ENCODE measurements around the gene ANGPTL8. TPM values are rescaled to one million over a fixed set of nuclear protein-coding genes. Genes with fewer than 3 reads are reported as not detected.
A peak's percentile ranks its signal among the peaks of the same experiment; 100 is the strongest.

ANGPTL8 gene
- total RNA-seq, 5 donors from 2014 or later (not counting 1 experiment from before 2014, with no cell fraction given): not detected

GRCh38 chr19:11269408-11269807, 30.0 kb downstream of the ANGPTL8 start:
- Mint-ChIP-seq H3K4me3 (no peak overlapping the region), H3K4me1 (peaks cover 0 to 4% (median 3%) of the 10 kb centered on the region in 3 donors), H3K36me3 (no peaks in the 10 kb centered on the region), H3K27ac (no peak overlapping the region), H3K9me3 (no peaks in the 10 kb centered on the region), H3K27me3 (peaks cover 50 to 70% of the 10 kb centered on the region in 2 donors)
- Histone ChIP-seq H3K9me3 (no peaks in the 10 kb centered on the region), H3K27ac (ENCODE audit: low read length) (no peak overlapping the region), H3K4me3 (ENCODE audit: control insufficient read depth in 1 of 2, extremely low read depth in 1 of 2, low read length in 1 of 2) (no peak overlapping the region), H3K4me1 (ENCODE audit: control insufficient read depth in 1 of 2, extremely low read depth in 1 of 2, insufficient read depth in 2 of 2, low read length in 2 of 2) (peaks cover 0 to 4% of the 10 kb centered on the region in 2 experiments), H3K27me3 (replicated peaks in 1 of 2; ENCODE audit: control insufficient read depth in 2 of 2, extremely low read depth in 1 of 2, insufficient read depth in 2 of 2, low read length in 1 of 2) (peaks cover 2 to 83% of the 10 kb centered on the region in 2 experiments), H3K36me3 (ENCODE audit: control insufficient read depth in 2 of 2, extremely low read depth in 1 of 2, insufficient read depth in 1 of 2, low read length in 1 of 2) (no peaks in the 10 kb centered on the region)
- DNase-seq (no peak), ATAC-seq (replicated peaks in 1 of 4) (no peak)
- ChIA-PET CTCF (no interaction called here), POLR2A (no interaction called here)
- WGBS (ENCODE audit: insufficient coverage): no CpG with 5 or more reads among the region's 7 CpGs

GRCh38 chr19:11273296-11273695, 33.9 kb downstream of the ANGPTL8 start:
- Histone ChIP-seq H3K4me1 (ENCODE audit: control insufficient read depth in 1 of 2, extremely low read depth in 1 of 2, insufficient read depth in 2 of 2, low read length in 2 of 2) (peaks cover 0 to 4% of the 10 kb centered on the region in 2 experiments), H3K36me3 (ENCODE audit: control insufficient read depth in 2 of 2, extremely low read depth in 1 of 2, insufficient read depth in 1 of 2, low read length in 1 of 2) (no peaks in the 10 kb centered on the region), H3K27me3 (replicated peaks in 1 of 2; ENCODE audit: control insufficient read depth in 2 of 2, extremely low read depth in 1 of 2, insufficient read depth in 2 of 2, low read length in 1 of 2) (peaks cover 4 to 71% of the 10 kb centered on the region in 2 experiments), H3K9me3 (no peaks in the 10 kb centered on the region), H3K27ac (ENCODE audit: low read length) (no peak overlapping the region), H3K4me3 (ENCODE audit: control insufficient read depth in 1 of 2, extremely low read depth in 1 of 2, low read length in 1 of 2) (no peak overlapping the region)
- WGBS (ENCODE audit: insufficient coverage): 71% methylated on average over 2 of the region's 2 CpGs
- H3K4me3 Mint-ChIP-seq: no peak overlapping the region
- ChIA-PET POLR2A (no interaction called here), CTCF (no interaction called here)
- H3K9me3 Mint-ChIP-seq: no peaks in the 10 kb centered on the region
- H3K27me3 Mint-ChIP-seq: peaks cover 30 to 50% of the 10 kb centered on the region in 2 donors
- H3K36me3 Mint-ChIP-seq: no peaks in the 10 kb centered on the region
- no peak for DNase-seq
- no peak for ATAC-seq (replicated peaks in 1 of 4)
- H3K27ac Mint-ChIP-seq: no peak overlapping the region
- H3K4me1 Mint-ChIP-seq: peaks cover 0 to 3% (median 3%) of the 10 kb centered on the region in 3 donors

GRCh38 chr19:11273989-11274388, 34.6 kb downstream of the ANGPTL8 start:
- ChIA-PET POLR2A (no interaction called here), CTCF (no interaction called here)
- 100% methylated on average over 1 of the region's 5 CpGs for WGBS (ENCODE audit: insufficient coverage)
- Histone ChIP-seq H3K36me3 (ENCODE audit: control insufficient read depth in 2 of 2, extremely low read depth in 1 of 2, insufficient read depth in 1 of 2, low read length in 1 of 2) (no peaks in the 10 kb centered on the region), H3K4me3 (ENCODE audit: control insufficient read depth in 1 of 2, extremely low read depth in 1 of 2, low read length in 1 of 2) (no peak overlapping the region), H3K4me1 (ENCODE audit: control insufficient read depth in 1 of 2, extremely low read depth in 1 of 2, insufficient read depth in 2 of 2, low read length in 2 of 2) (peaks cover 0 to 4% of the 10 kb centered on the region in 2 experiments), H3K27me3 (replicated peaks in 1 of 2; ENCODE audit: control insufficient read depth in 2 of 2, extremely low read depth in 1 of 2, insufficient read depth in 2 of 2, low read length in 1 of 2) (peaks cover 2 to 71% of the 10 kb centered on the region in 2 experiments), H3K9me3 (no peaks in the 10 kb centered on the region), H3K27ac (ENCODE audit: low read length) (no peak overlapping the region)
- DNase-seq (no peak), ATAC-seq (replicated peaks in 1 of 4) (no peak)
- H3K27me3 Mint-ChIP-seq: peaks cover 23 to 46% of the 10 kb centered on the region in 2 donors
- H3K27ac Mint-ChIP-seq: no peak overlapping the region
- no peaks in the 10 kb centered on the region for H3K36me3 Mint-ChIP-seq
- no peak overlapping the region for H3K4me3 Mint-ChIP-seq
- no peaks in the 10 kb centered on the region for H3K9me3 Mint-ChIP-seq
- H3K4me1 Mint-ChIP-seq: peaks cover 0 to 5% (median under 1%) of the 10 kb centered on the region in 3 donors

GRCh38 chr19:11274533-11275086, 35.2 kb downstream of the ANGPTL8 start:
- Mint-ChIP-seq H3K4me1 (peaks cover 4 to 10% (median 6%) of the 10 kb centered on the region in 3 donors), H3K27me3 (peaks cover 18 to 45% of the 10 kb centered on the region in 2 donors), H3K9me3 (peaks cover 0 to under 1% (median 0%) of the 10 kb centered on the region in 3 donors), H3K27ac (no peak overlapping the region), H3K36me3 (no peaks in the 10 kb centered on the region), H3K4me3 (no peak overlapping the region)
- Histone ChIP-seq H3K36me3 (ENCODE audit: control insufficient read depth in 2 of 2, extremely low read depth in 1 of 2, insufficient read depth in 1 of 2, low read length in 1 of 2) (no peaks in the 10 kb centered on the region), H3K4me1 (ENCODE audit: control insufficient read depth in 1 of 2, extremely low read depth in 1 of 2, insufficient read depth in 2 of 2, low read length in 2 of 2) (peaks cover 3 to 10% of the 10 kb centered on the region in 2 experiments), H3K27me3 (replicated peaks in 1 of 2; ENCODE audit: control insufficient read depth in 2 of 2, extremely low read depth in 1 of 2, insufficient read depth in 2 of 2, low read length in 1 of 2) (peaks cover 2 to 68% of the 10 kb centered on the region in 2 experiments), H3K9me3 (no peaks in the 10 kb centered on the region), H3K27ac (ENCODE audit: low read length) (no peak overlapping the region), H3K4me3 (ENCODE audit: control insufficient read depth in 1 of 2, extremely low read depth in 1 of 2, low read length in 1 of 2) (no peak overlapping the region)
- ATAC-seq (replicated peaks in 1 of 4) (no peak), DNase-seq (no peak)
- CTCF ChIA-PET: no interaction called here
- POLR2A ChIA-PET: no interaction called here
- 100% methylated on average over 1 of the region's 4 CpGs for WGBS (ENCODE audit: insufficient coverage)

DNA sequence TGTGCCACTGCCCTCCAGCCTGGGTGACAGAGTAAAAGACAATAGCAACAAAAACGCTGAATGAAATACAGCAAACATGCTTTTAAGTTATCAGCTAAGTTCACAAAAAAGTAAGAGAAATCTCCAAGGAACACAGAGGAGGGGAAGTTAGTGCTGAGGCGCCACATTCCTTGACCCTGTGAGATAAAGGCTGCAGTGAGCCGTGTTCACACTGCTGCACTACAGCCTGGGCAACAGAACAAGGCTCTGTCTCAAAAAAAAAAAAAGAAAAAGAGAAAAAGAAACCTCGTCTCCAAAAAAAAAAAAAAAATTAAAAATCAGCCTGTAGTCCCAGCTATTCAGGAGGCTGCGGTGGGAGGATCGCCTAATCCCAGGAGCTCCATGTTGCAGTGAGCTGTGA, 39.3 kb downstream of the ANGPTL8 start:
- CTCF ChIA-PET: interaction anchor here in 1 of 2 donors (0.6 kb wide), 1 partner anchor 185 kb away, joined by 3 read pairs; no protein-coding TSS in a partner anchor
- H3K4me1 Mint-ChIP-seq: peaks cover 9 to 21% (median 10%) of the 10 kb centered on the region in 3 donors
- peaks cover 6 to 24% of the 10 kb centered on the region in 2 experiments for H3K4me1 ChIP-seq (ENCODE audit: control insufficient read depth in 1 of 2, extremely low read depth in 1 of 2, insufficient read depth in 2 of 2, low read length in 2 of 2)
- peak overlapping the region in 1 of 3 donors; percentile 20 for H3K4me3 Mint-ChIP-seq
- no peak overlapping the region for H3K27ac ChIP-seq (ENCODE audit: low read length)
- H3K27ac Mint-ChIP-seq: no peak overlapping the region
- no CpG with 5 or more reads among the region's 6 CpGs for WGBS (ENCODE audit: insufficient coverage)
- H3K27me3 ChIP-seq (replicated peaks in 1 of 2; ENCODE audit: control insufficient read depth in 2 of 2, extremely low read depth in 1 of 2, insufficient read depth in 2 of 2, low read length in 1 of 2): peaks cover 7 to 70% of the 10 kb centered on the region in 2 experiments
- H3K4me3 ChIP-seq (ENCODE audit: control insufficient read depth in 1 of 2, extremely low read depth in 1 of 2, low read length in 1 of 2): no peak overlapping the region
- no peaks in the 10 kb centered on the region for H3K9me3 ChIP-seq
- H3K27me3 Mint-ChIP-seq: peaks cover 26 to 50% of the 10 kb centered on the region in 2 donors
- H3K36me3 ChIP-seq (ENCODE audit: control insufficient read depth in 2 of 2, extremely low read depth in 1 of 2, insufficient read depth in 1 of 2, low read length in 1 of 2): no peaks in the 10 kb centered on the region
- peaks cover 0 to 2% (median 0%) of the 10 kb centered on the region in 3 donors for H3K9me3 Mint-ChIP-seq
- ATAC-seq (replicated peaks in 1 of 4): no peak
- POLR2A ChIA-PET: interaction anchor here in 1 of 2 donors (0.6 kb wide), 1 partner anchor 18 kb away, joined by 7 read pairs; no protein-coding TSS in a partner anchor
- no peaks in the 10 kb centered on the region for H3K36me3 Mint-ChIP-seq
- no peak for DNase-seq

DNA sequence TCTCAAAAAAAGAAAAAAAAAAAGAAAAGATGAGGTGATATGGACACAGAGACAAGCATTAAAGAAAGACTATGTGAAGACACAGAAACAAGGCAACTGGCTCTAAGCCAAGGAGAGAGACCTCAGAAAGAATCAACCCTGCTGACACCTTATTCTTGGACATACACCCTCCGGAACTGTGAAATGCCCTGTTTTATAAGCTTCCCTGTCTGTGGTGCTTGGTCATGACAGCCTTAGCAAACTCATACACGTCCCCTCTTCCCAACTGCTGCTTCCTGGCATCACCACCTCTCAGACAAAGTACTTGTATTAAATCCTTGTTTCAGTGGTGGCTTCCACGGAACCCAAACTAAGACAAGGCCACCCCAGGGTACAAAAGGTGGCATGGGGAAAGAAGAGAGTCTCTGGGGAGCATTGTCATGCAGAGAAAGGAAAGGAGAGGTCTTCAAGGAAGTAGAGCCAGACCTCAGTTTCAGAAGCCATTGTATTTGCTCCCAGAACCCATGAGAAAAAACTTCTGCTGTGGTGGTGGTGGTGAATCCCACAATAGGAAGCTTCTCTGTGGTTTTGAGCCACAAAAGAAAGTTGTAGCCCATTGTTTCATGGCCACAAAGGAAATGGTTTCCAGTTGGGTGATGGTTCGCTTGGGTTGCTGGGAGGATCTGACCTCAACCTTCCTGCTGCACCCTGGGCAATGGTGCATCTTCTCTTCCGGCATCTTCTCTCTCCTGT, 40.3 kb downstream of the ANGPTL8 start:
- H3K4me3 ChIP-seq (ENCODE audit: control insufficient read depth in 1 of 2, extremely low read depth in 1 of 2, low read length in 1 of 2): peak overlapping the region in 1 of 2 donors; percentile 23
- peaks cover 25 to 47% of the 10 kb centered on the region in 2 donors for H3K27me3 Mint-ChIP-seq

More for the DNA sequence above, 40.3 kb downstream of the ANGPTL8 start:
- H3K27ac ChIP-seq (ENCODE audit: low read length): no peak overlapping the region
- Mint-ChIP-seq H3K36me3 (no peaks in the 10 kb centered on the region), H3K9me3 (peaks cover 0 to 2% (median 0%) of the 10 kb centered on the region in 3 donors), H3K4me3 (peak overlapping the region in 2 of 3 donors; percentile 13 to 27), H3K27ac (peak overlapping the region in 1 of 2 donors; percentile 27), H3K4me1 (peaks cover 9 to 21% (median 10%) of the 10 kb centered on the region in 3 donors)
- H3K4me1 ChIP-seq (ENCODE audit: control insufficient read depth in 1 of 2, extremely low read depth in 1 of 2, insufficient read depth in 2 of 2, low read length in 2 of 2): peaks cover 6 to 24% of the 10 kb centered on the region in 2 experiments
- WGBS (ENCODE audit: insufficient coverage): 8% methylated on average over 2 of the region's 5 CpGs
- H3K9me3 ChIP-seq: no peaks in the 10 kb centered on the region
- H3K27me3 ChIP-seq (replicated peaks in 1 of 2; ENCODE audit: control insufficient read depth in 2 of 2, extremely low read depth in 1 of 2, insufficient read depth in 2 of 2, low read length in 1 of 2): peaks cover 10 to 69% of the 10 kb centered on the region in 2 experiments
- ATAC-seq (replicated peaks in 1 of 4): peak; percentile 75 to 98 (median 92)
- peak in 33 of 35 experiments; percentile 4 to 75 (median 33) for DNase-seq
- no peaks in the 10 kb centered on the region for H3K36me3 ChIP-seq (ENCODE audit: control insufficient read depth in 2 of 2, extremely low read depth in 1 of 2, insufficient read depth in 1 of 2, low read length in 1 of 2)
- ChIA-PET CTCF (interaction anchor here (0.6 to 0.7 kb wide), 4 partner anchors 10 to 1334 kb away, joined by 3 to 14 read pairs (median 4); no protein-coding TSS in a partner anchor), POLR2A (interaction anchor here in 1 of 2 donors (0.7 kb wide), 1 partner anchor 45 kb away, joined by 12 read pairs; no protein-coding TSS in a partner anchor)

Data from T-cell (primary cell).